Stimulated activated CD4-positive, alpha-beta T cell treated with anti-CD3 and anti-CD28 coated beads, Interleukin-4, amount 100 ng/mL, for 24 hours (primary cell): ENCODE data around the gene SRP14.
A peak's percentile ranks its signal among the peaks of the same experiment; 100 is the strongest.

Experiments used
- DNase-seq: peaks from one replicate; pipeline ENCODE4 v3.0.0-alpha.2; 2020

SRP14 gene

GRCh38 chr15:40067921-40068624, 29.1 kb upstream of the SRP14 start:
- DNase-seq = no peak

GRCh38 chr15:40066589-40066988, 27.6 kb upstream of the SRP14 start:
- DNase-seq = no peak

GRCh38 chr15:40065166-40065565, 26.2 kb upstream of the SRP14 start:
- DNase-seq = no peak

DNA sequence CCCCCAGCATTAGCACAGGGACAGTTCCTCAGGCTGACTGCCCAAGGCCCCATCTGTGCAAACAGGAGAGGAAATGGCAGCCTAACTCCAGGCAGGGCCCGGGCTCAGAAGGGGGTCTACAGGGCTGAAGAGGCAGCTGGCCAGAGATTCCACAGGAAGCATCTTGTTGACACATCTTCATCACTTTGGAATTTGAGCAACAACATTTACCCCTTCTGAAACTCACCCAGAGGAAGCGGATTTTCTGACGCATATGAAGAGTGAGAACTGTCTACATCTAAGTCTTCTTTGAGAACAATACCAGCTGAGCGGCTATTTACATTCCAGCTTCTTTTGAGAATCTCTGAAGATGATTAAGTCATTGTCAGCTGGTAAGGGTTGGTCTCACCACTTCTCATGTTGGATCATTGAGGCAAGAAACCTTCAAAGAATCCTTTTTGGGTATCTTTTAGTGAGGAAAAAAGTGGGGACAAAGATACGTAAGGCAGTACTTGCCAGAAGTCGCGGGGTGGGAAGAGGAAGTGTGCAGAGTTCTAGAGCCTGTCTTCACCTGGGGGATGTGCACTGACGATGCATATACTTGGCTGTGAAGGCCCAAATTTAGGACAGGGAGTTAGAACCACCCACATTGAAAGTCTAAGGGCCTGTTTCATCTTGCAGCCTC, 25.4 kb upstream of the SRP14 start:
- no peak for DNase-seq

GRCh38 chr15:40063563-40064011, 24.6 kb upstream of the SRP14 start:
- DNase-seq = no peak

GRCh38 chr15:40062816-40063562, 24.0 kb upstream of the SRP14 start:
- no peak for DNase-seq

GRCh38 chr15:40061212-40061901, 22.4 kb upstream of the SRP14 start:
- DNase-seq = no peak

GRCh38 chr15:40060236-40060961, 21.4 kb upstream of the SRP14 start:
- no peak for DNase-seq

DNA sequence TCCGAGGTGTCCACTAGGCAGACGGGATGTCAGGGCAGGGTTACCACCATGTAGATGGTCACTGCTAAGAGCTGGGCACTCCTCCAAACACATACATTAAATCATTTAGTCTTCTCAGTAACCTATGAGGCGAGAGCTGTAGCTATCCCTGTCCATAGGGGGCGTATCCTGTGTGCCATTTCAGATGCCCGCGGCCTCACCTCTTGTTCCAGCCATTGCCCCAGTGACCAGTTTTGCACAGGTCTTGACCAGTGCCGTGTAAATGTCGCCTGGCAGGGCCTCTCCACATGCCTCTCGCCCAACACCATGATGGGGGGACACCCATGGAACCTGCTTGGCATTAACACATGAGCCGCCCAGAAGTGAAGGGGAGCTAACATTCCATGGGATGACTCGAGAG, 20.8 kb upstream of the SRP14 start:
- no peak for DNase-seq

- no peak for DNase-seq
Observed at GRCh38 chr15:40058476-40059140, 19.6 kb upstream of the SRP14 start.

- no peak for DNase-seq
Observed at GRCh38 chr15:40055576-40056293, 16.8 kb upstream of the SRP14 start.

DNA sequence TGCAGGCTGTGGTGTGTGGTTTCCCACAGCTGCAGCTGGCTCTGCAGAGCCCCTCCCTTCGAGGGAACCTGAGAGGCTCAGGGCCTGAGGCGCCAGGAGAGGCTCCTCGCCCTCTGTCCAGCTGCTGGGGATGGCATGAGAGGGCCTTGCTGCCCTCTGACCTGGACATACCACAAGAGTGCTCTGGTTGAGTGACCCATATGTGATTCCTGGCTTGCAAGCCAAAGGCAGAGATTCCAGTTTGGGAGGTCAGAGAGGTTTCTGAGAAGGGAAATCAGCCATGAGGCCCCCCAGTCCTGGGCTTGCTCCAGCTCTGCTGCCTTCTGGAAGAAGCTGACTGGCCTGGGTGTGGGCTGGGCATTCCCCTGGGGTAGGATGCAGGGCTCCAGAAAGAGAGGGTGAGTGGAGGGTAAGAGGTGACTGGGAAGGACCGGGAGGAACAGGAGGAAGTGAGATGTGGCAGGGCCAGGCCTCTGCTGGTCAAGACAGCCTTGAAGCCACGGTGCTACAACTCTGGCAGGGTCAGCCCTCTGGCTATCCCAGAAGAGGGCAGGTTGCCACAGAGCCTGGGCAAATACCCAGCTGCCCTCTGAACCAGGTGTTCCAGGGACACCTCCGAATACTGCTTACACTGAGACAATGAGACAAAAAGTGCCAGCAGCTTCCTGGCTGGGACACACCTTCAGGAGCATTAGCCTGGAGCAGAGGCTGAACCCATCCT, 16.0 kb upstream of the SRP14 start:
- no peak for DNase-seq

GRCh38 chr15:40054605-40054854, 15.5 kb upstream of the SRP14 start:
- no peak for DNase-seq

- DNase-seq = peak; percentile 38
Observed at GRCh38 chr15:40053831-40054604, 15.0 kb upstream of the SRP14 start.

- no peak for DNase-seq
Observed at GRCh38 chr15:40053079-40053830, 14.3 kb upstream of the SRP14 start.

GRCh38 chr15:40052604-40053003, 13.6 kb upstream of the SRP14 start:
- DNase-seq = no peak

GRCh38 chr15:40051616-40052415, 12.8 kb upstream of the SRP14 start:
- no peak for DNase-seq

- no peak for DNase-seq
Observed at GRCh38 chr15:40050788-40051470, 11.9 kb upstream of the SRP14 start.
